ENCODE data around the gene LPP. TPM values are rescaled to one million over a fixed set of nuclear protein-coding genes. Genes with fewer than 3 reads are reported as not detected.

The LPP gene
- total RNA-seq, 1 donor from 2014 or later, result 560 TPM

GRCh38 chr3:188361888-188362287 is 207.9 kb downstream of the LPP start:
- no peak for DNase-seq (ENCODE audit: low spot score)

- DNase-seq (ENCODE audit: low spot score), result no peak
These were observed 208.5 kb downstream of the LPP start for GRCh38 chr3:188362405-188362831.

- DNase-seq (ENCODE audit: low spot score), result no peak
These were observed 211.2 kb downstream of the LPP start for GRCh38 chr3:188365184-188365583.

- DNase-seq (ENCODE audit: low spot score), result no peak
These were observed 212.2 kb downstream of the LPP start for GRCh38 chr3:188365988-188366698.

GRCh38 chr3:188367678-188368077 is 213.7 kb downstream of the LPP start:
- no peak for DNase-seq (ENCODE audit: low spot score)

GRCh38 chr3:188369526-188369925 is 215.6 kb downstream of the LPP start:
- no peak for DNase-seq (ENCODE audit: low spot score)

- DNase-seq (ENCODE audit: low spot score), result no peak
These were observed 216.3 kb downstream of the LPP start for GRCh38 chr3:188370081-188370830.

- DNase-seq (ENCODE audit: low spot score), result no peak
These were observed 224.8 kb downstream of the LPP start for GRCh38 chr3:188378786-188379185.

GRCh38 chr3:188380252-188380651 is 226.3 kb downstream of the LPP start:
- no peak for DNase-seq (ENCODE audit: low spot score)

GRCh38 chr3:188380722-188381121 is 226.8 kb downstream of the LPP start:
- DNase-seq (ENCODE audit: low spot score), result no peak

- no peak for DNase-seq (ENCODE audit: low spot score)
These were observed 229.8 kb downstream of the LPP start for GRCh38 chr3:188383748-188384147.

GRCh38 chr3:188385295-188385694 is 231.3 kb downstream of the LPP start:
- no peak for DNase-seq (ENCODE audit: low spot score)

- DNase-seq (ENCODE audit: low spot score), result no peak
These were observed 235.9 kb downstream of the LPP start for GRCh38 chr3:188389711-188390342.

- no peak for DNase-seq (ENCODE audit: low spot score)
These were observed 236.4 kb downstream of the LPP start for GRCh38 chr3:188390343-188390718.

GRCh38 chr3:188390775-188391443 is 237.0 kb downstream of the LPP start:
- no peak for DNase-seq (ENCODE audit: low spot score)

- DNase-seq (ENCODE audit: low spot score), result no peak
These were observed 237.6 kb downstream of the LPP start for GRCh38 chr3:188391592-188391991.

- no peak for DNase-seq (ENCODE audit: low spot score)
These were observed 238.1 kb downstream of the LPP start for GRCh38 chr3:188392076-188392475.

GRCh38 chr3:188394623-188395022 is 240.7 kb downstream of the LPP start:
- no peak for DNase-seq (ENCODE audit: low spot score)

GRCh38 chr3:188396251-188396650 is 242.3 kb downstream of the LPP start:
- DNase-seq (ENCODE audit: low spot score), result no peak

GRCh38 chr3:188396900-188397299 is 242.9 kb downstream of the LPP start:
- DNase-seq (ENCODE audit: low spot score), result no peak

- no peak for DNase-seq (ENCODE audit: low spot score)
These were observed 244.1 kb downstream of the LPP start for GRCh38 chr3:188397766-188398705.

Measured in ureter (tissue), 1 donor.